HG02970 (cell line): ENCODE data around the gene ARRB2.

ENCODE experiments used
- ATAC-seq: cut with Tn5 transposase; IDR thresholded peaks from one replicate; pipeline ENCODE4 v1.9.1; 2021; ENCODE audit warnings: mild to moderate bottlenecking, moderate library complexity, moderate number of reproducible peaks; ENCODE audit not compliant: unreplicated experiment, low FRiP score

ARRB2 gene

GRCh38 chr17:4748686-4749085 lies 38.3 kb downstream of the ARRB2 start:
- no peak for ATAC-seq

- no peak for ATAC-seq
Observed at GRCh38 chr17:4750606-4751005, 40.2 kb downstream of the ARRB2 start.

DNA sequence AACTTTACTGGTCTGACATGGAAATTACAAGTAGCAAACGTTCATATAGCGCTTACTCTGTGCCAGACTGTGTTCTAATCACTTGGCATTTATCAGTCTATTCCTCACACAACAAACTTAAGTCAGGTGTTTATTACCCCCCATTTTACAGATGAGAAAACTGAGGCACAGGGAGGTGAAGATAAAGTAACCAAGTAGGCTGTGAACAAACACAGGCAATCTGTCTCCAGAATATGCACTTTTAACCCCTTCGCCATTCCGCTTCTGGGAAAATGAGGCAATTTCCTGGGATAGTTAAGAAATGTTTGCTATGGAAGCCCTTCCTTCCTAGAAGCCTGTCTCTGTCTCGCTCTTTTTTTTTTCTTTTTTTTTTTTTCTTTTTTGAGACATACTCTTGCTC lies 41.5 kb downstream of the ARRB2 start:
- no peak for ATAC-seq

DNA sequence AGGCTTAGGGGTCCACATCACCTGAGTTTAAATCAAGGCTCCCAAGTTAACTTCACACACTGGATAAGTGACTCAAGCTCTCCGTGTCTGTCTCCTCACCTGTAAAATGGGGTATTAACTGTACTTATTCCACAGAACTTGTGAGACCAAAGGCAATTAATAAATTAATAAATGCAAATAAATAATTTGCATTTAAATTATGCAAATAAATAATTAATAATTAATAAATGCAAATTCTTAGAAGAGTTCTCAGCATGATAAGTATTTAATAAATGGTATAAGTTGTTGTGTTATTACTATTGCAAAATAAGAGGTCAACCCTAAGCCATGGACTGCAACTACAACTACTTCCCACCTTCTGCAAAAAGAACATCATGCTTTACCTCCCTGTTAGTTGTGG lies 43.0 kb downstream of the ARRB2 start:
- ATAC-seq, result no peak

GRCh38 chr17:4759776-4760236 lies 49.4 kb downstream of the ARRB2 start:
- ATAC-seq, result no peak

- ATAC-seq, result no peak
Observed at GRCh38 chr17:4764595-4764994, 54.2 kb downstream of the ARRB2 start.

DNA sequence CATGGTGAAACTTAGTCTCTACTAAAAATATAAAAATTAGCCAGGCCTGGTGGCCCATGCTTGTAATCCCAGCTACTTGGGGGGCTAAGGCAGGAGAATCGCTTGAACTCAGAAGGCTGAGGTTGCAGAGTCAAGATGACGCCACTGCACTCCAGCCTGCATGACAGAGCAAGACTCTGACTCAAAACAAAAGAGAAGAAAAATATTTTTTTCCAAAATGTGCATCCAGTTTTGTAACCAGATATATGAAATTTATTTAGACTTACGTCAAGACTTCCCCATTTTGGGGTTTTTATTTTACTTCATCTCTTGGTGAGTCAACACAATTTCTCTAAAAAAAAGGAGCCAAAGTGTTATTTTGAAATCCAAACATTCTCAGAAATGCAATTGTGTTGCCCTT lies 55.8 kb downstream of the ARRB2 start:
- ATAC-seq, result no peak

DNA sequence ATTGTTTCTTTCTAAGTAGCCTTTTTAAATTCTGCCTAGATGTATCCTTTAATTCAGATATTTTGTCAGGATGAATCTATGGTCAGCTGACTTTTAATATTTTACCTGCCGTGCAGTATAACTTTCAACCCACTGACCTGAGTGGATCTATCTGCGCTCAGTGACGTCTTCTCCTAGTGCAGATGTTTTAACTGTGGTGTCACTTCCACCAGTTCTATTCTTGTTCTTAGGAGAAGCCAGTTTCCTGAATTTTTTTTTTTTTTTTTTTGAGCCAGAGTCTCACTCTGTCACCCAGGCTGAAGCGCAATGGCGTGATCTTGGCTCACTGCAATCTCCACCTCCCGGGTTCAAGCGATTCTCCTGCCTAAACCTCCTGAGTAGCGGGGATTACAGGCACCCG lies 56.3 kb downstream of the ARRB2 start:
- no peak for ATAC-seq

- ATAC-seq, result no peak
Observed at GRCh38 chr17:4768298-4768697, 57.9 kb downstream of the ARRB2 start.

GRCh38 chr17:4769628-4770027 lies 59.2 kb downstream of the ARRB2 start:
- ATAC-seq, result no peak
